Tibial nerve (tissue), 4 donors: ENCODE data around the gene MYCL. TPM values are rescaled to one million over a fixed set of nuclear protein-coding genes. Genes with fewer than 3 reads are reported as not detected.

Experiments used
- DNase-seq, 2 donors: peaks; one replicate each; pipeline ENCODE4 v3.0.0-alpha.2; 2019; ENCODE audit warnings: low spot score in 2 of 2
- H3K27ac ChIP-seq, 4 donors: fragments of 200-600 bp; sonication (generic) in 3 of 4; one replicate each; pipeline ENCODE4 v1.5.1; 2017 to 2019; ENCODE audit warnings: mild to moderate bottlenecking in 1 of 4
- H3K27me3 ChIP-seq, 2 donors: fragments of 200-600 bp; sonication (generic) in 1 of 2; one replicate each; pipeline versions ENCODE4 v1.5.1 to v1.6.0; 2017 to 2019
- H3K36me3 ChIP-seq, 3 donors: fragments of 200-600 bp; sonication (generic); one replicate each; pipeline ENCODE4 v1.5.1; 2018 to 2019
- H3K4me1 ChIP-seq, 4 donors: fragments of 200-600 bp; sonication (generic) in 3 of 4; one replicate each; pipeline ENCODE4 v1.5.1; 2017 to 2019
- H3K4me3 ChIP-seq, 4 donors: fragments of 200-600 bp; sonication (generic) in 3 of 4; one replicate each; pipeline ENCODE4 v1.5.1; 2017 to 2019; ENCODE audit warnings: mild to moderate bottlenecking in 1 of 4, moderate library complexity in 1 of 4
- H3K9me3 ChIP-seq, 4 donors: fragments of 200-600 bp; sonication (generic) in 3 of 4; one replicate each; pipeline ENCODE4 v1.5.1; 2017 to 2019
- CTCF ChIP-seq, 5 experiments: fragments of 200-600 bp in 3 of 5; fragments of 450-650 bp in 2 of 5; sonication (generic) in 3 of 5; IDR thresholded peaks; one replicate each; pipeline ENCODE4 v1.5.1; 2016 to 2019; ENCODE audit warnings: antibody characterized with exemption in 5 of 5, mild to moderate bottlenecking in 3 of 5, moderate library complexity in 2 of 5
- EP300 ChIP-seq, 2 donors: sonication (generic); formaldehyde crosslinking; IDR thresholded peaks; one replicate each; pipeline ENCODE4 v1.6.1; 2017; ENCODE audit warnings: antibody characterized with exemption in 2 of 2, mild to moderate bottlenecking in 1 of 2
- POLR2A ChIP-seq, 2 donors: fragments of 450-650 bp; IDR thresholded peaks; one replicate each; pipeline ENCODE4 v1.6.1; 2017; ENCODE audit warnings: antibody characterized with exemption in 2 of 2, mild to moderate bottlenecking in 2 of 2, moderate library complexity in 2 of 2
- WGBS, 2 donors: methylation state at CpG; one replicate each; pipeline ENCODE4 v1.1.5; 2018; 5-methylcytosine and 5-hydroxymethylcytosine counted together
- total RNA-seq, 4 donors: library from RNA; depleted of rRNA; stranded (reverse); fragments of >200 nt; gene quantifications; one replicate each; pipeline ENCODE4 v1.1.0, GENCODE V29; 2016

MYCL gene
- total RNA-seq, 4 donors from 2014 or later = 0.30 to 1.8 (median 0.86) TPM

DNA sequence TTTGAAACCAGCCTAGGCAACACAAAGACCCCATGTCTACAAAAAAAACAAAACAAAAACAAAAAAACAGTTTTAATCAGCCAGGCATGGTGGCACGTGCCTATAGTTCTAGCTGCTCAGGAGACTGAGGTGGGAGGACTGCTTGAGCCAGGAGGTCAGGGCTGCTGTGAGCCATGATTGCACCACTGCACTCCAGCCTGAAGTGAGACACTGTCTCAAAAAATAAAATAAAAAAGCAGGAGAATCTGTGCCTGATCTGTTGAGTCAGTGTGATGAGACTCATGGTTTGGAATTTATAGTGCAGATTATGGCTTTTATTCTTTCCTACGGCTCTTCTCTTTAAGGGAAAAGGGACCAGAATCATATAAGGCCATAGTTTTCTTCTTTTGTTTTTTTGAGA is 35.0 kb downstream of the MYCL start:
- H3K27ac ChIP-seq = no peak overlapping the region
- WGBS, 2 donors = 90 to 92% methylated on average over 2 of the region's 2 CpGs
- peaks cover 0 to 4% (median 0%) of the 10 kb centered on the region in 4 donors for H3K4me1 ChIP-seq
- TF ChIP-seq CTCF (IDR thresholded peaks at IDR 0.05) (no peak), EP300 (IDR thresholded peaks at IDR 0.05) (no peak), POLR2A (IDR thresholded peaks at IDR 0.05) (no peak)
- no peaks in the 10 kb centered on the region for H3K27me3 ChIP-seq
- DNase-seq = no peak
- H3K4me3 ChIP-seq = no peak overlapping the region
- H3K36me3 ChIP-seq = peaks cover 0 to 13% (median 0%) of the 10 kb centered on the region in 3 donors
- no peaks in the 10 kb centered on the region for H3K9me3 ChIP-seq

DNA sequence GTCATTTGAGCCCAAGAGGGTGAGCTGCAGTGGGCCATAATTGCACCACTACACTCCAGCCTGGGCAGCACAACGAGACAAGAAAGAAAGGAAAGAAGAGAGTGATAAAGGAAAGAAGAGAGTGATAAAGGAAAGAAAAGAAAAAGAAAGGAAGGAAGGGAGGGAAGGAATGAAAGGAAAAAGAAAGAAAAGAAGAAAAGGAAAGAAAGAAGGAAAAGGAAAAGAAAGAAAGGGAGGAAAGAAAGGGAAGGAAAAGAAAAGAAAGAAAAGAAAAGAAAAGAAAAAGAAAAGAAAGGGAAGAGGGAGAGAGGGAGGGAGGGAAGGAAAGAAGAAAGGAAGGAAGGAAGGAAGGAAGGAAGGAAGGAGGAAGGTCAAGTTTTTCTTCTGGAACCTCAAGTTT is 36.0 kb downstream of the MYCL start:
- Histone ChIP-seq H3K27me3 (no peaks in the 10 kb centered on the region), H3K36me3 (peaks cover 0 to 13% (median 0%) of the 10 kb centered on the region in 3 donors), H3K4me3 (no peak overlapping the region), H3K27ac (no peak overlapping the region), H3K4me1 (peaks cover 0 to 4% (median 0%) of the 10 kb centered on the region in 4 donors), H3K9me3 (no peaks in the 10 kb centered on the region)
- TF ChIP-seq POLR2A (IDR thresholded peaks at IDR 0.05) = no peak
- no peak for TF ChIP-seq EP300 (IDR thresholded peaks at IDR 0.05)
- no peak for TF ChIP-seq CTCF (IDR thresholded peaks at IDR 0.05)
- WGBS, 2 donors = 83 to 93% methylated on average over 1 of the region's 1 CpG
- no peak for DNase-seq

DNA sequence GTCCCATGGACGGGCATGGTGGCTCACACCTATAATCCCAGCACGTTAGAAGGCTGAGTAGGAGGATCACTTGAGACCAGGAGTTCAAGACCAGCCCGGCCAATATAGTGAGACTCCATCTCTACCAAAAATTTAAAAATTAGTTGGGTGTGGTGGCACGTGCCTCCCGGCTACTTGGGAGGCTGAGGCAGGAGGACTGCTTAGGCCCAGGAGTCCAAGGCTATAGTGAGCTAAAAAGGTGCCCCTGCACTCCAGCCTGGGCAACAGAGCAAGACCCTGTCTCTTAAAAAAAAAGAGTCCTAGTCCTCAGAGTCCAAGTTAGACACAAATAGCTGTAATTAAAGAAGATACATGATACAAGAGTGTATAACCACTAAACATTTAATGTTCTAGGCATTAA is 38.5 kb downstream of the MYCL start:
- Histone ChIP-seq H3K4me1 (peaks cover 0 to 4% (median 0%) of the 10 kb centered on the region in 4 donors), H3K27ac (no peak overlapping the region), H3K27me3 (no peaks in the 10 kb centered on the region), H3K4me3 (no peak overlapping the region), H3K9me3 (no peaks in the 10 kb centered on the region), H3K36me3 (no peaks in the 10 kb centered on the region)
- TF ChIP-seq EP300 (IDR thresholded peaks at IDR 0.05) (no peak), POLR2A (IDR thresholded peaks at IDR 0.05) (no peak), CTCF (IDR thresholded peaks at IDR 0.05) (no peak)
- WGBS, 2 donors = 86 to 89% methylated on average over 5 of the region's 5 CpGs
- no peak for DNase-seq

DNA sequence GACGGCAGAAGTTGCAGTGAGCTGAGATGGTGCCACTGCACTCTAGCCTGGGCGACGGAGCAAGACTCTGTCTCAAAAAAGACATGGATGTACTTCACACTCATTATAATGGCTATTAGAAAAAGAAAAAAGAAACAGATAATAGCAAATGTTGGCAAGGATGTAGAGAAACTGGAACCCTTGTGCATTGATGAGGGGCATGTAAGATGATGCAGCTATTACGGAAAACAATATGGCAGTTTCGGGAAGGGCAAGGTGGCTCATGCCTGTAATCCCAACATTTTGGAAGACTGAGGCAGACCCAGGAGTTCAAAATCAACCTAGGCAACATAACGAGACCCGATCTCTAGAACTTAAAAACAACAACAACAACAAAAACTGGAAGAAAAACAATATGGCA is 40.7 kb downstream of the MYCL start:
- Histone ChIP-seq H3K27me3 (no peaks in the 10 kb centered on the region), H3K4me3 (no peak overlapping the region), H3K36me3 (peaks cover 0 to 13% (median 0%) of the 10 kb centered on the region in 3 donors), H3K4me1 (peaks cover 0 to 4% (median 0%) of the 10 kb centered on the region in 4 donors), H3K27ac (no peak overlapping the region), H3K9me3 (no peaks in the 10 kb centered on the region)
- TF ChIP-seq EP300 (IDR thresholded peaks at IDR 0.05) (no peak), POLR2A (IDR thresholded peaks at IDR 0.05) (no peak), CTCF (IDR thresholded peaks at IDR 0.05) (no peak)
- 96 to 98% methylated on average over 7 of the region's 7 CpGs for WGBS, 2 donors
- no peak for DNase-seq

DNA sequence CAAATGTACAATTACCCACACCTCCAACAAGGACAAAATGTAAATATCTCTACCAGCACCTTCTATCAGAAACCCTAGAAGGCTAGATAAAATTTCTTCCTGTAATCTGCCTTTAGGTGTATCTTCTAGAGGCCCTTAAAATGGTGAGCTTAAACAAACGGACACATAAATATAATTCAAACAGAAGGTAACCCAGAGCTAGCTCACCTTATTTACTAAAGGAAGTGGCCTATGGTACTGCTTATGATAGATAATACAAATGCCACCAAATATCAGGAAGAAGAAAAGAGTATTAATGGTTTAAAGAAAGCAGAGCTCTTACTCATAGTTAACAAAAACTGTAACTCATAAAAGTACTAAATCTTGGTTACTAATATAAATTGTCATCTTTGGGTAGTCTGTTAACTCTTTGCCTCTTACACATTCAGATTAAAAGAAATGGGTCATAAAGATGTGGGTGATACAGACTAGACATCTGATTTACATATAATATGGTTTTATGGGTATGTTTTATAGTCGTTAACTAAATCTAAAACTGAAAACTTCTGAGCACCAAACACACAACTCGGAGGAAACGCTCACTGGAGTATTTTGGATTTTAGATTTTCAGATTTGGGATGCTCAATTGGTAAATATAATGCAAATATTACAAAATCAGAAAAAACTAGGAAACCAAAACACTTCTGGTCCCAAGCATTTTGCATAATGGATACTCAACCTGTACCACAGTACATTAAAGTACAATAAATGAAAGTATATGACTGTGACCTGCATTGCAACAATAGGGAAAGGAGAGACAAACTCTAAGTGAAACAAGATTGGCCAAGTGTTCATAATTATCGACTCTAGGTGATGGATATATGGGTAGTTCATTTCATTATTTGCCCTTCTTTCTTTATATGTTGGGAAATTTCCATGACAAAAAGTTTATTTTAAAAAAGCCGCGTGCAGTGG is 41.6 kb downstream of the MYCL start:
- 80 to 85% methylated on average over 7 of the region's 7 CpGs for WGBS, 2 donors
- H3K27me3 ChIP-seq = no peaks in the 10 kb centered on the region
- TF ChIP-seq CTCF (IDR thresholded peaks at IDR 0.05) (no peak), EP300 (IDR thresholded peaks at IDR 0.05) (no peak), POLR2A (IDR thresholded peaks at IDR 0.05) (no peak)
- no peaks in the 10 kb centered on the region for H3K9me3 ChIP-seq
- H3K4me3 ChIP-seq = no peak overlapping the region
- H3K4me1 ChIP-seq = peaks cover 0 to under 1% (median 0%) of the 10 kb centered on the region in 4 donors
- no peak overlapping the region for H3K27ac ChIP-seq
- no peak for DNase-seq
- peaks cover 0 to 21% (median 0%) of the 10 kb centered on the region in 3 donors for H3K36me3 ChIP-seq
